Measurements from ENCODE around the gene TTC39B.

DNA sequence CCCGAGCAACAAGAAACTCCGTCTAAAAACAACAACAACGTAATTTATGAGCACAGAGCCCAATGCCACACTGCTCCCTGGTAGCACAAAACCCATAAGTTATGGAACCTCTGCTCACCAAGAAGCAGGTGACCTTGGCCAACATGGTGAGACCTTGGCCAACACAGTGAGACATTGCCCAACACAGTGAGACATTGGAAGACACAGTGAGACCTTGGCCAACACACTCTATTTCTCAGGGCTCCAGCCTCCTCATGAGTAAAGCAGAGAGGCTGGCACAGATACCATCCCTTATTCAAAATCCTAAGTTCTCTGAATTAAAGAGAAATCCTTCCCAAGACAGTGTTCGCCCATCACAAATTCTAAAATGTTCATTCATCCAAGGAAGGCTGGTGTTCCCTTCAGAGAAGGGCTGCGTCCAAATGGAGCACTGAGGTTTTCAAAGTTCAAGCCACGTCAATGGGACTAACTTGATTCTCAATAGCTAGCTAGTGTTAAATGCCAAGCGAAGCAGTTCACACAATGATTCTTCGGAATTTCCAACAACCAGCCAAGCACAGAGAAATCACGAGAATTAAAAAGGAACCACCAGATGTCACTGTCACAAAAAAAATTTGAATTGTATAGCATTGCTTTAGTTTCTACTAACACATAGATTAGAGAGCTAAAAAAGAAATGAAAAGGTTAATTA lies 29.5 kb downstream of the TTC39B start:
- peak; percentile 50 for TF ChIP-seq CTCF (IDR thresholded peaks at IDR 0.05; ENCODE audit: low read depth, low read length, missing input control)
- no peak for TF ChIP-seq REST (IDR thresholded peaks at IDR 0.05)
- TF ChIP-seq EGR1 (IDR thresholded peaks at IDR 0.05; ENCODE audit: low read depth in 2 of 2), result no peak
- TF ChIP-seq TAF1 (conservative IDR thresholded peaks at IDR 0.05), result no peak
- TF ChIP-seq GABPA (IDR thresholded peaks at IDR 0.05 in 1 of 2, conservative IDR thresholded peaks at IDR 0.05 in 1 of 2), result no peak
- TF ChIP-seq, protein P1, sequence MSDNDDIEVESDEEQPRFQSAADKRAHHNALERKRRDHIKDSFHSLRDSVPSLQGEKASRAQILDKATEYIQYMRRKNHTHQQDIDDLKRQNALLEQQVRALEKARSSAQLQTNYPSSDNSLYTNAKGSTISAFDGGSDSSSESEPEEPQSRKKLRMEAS (IDR thresholded peaks at IDR 0.05), result no peak
